Erythroblast (primary cell): Measurements from ENCODE around the gene ADGRV1.

Experiments used
- DNase-seq, 2 experiments: peaks; one replicate each; lab custom pipeline; 2025; lab: John Stamatoyannopoulos, UW
- GATA1 ChIP-seq: IDR thresholded peaks from 2 replicates; pipeline ENCODE4 v1.6.1; 2011; ENCODE audit warnings: low read depth, mild to moderate bottlenecking, control low read depth, low read length, moderate library complexity
- POLR2A ChIP-seq: IDR thresholded peaks from 2 replicates; pipeline ENCODE4 v1.6.1; 2011; ENCODE audit warnings: mild to moderate bottlenecking, low read length

ADGRV1 gene

GRCh38 chr5:90889325-90889600 is 330.7 kb downstream of the ADGRV1 start:
- no peak for DNase-seq
- no peak for TF ChIP-seq GATA1
- TF ChIP-seq POLR2A, result no peak

- TF ChIP-seq POLR2A, result no peak
- TF ChIP-seq GATA1, result no peak
- DNase-seq, result no peak
Measured at GRCh38 chr5:90890180-90890579, 331.6 kb downstream of the ADGRV1 start.

- DNase-seq, result no peak
- no peak for TF ChIP-seq GATA1
- no peak for TF ChIP-seq POLR2A
Measured at GRCh38 chr5:90894866-90895420, 336.3 kb downstream of the ADGRV1 start.

GRCh38 chr5:90897618-90898017 is 339.0 kb downstream of the ADGRV1 start:
- DNase-seq, result no peak
- TF ChIP-seq GATA1, result no peak
- TF ChIP-seq POLR2A, result no peak

GRCh38 chr5:90898326-90899013 is 339.9 kb downstream of the ADGRV1 start:
- TF ChIP-seq POLR2A (no peak), GATA1 (no peak)
- no peak for DNase-seq

GRCh38 chr5:90899014-90899604 is 340.5 kb downstream of the ADGRV1 start:
- DNase-seq, result no peak
- no peak for TF ChIP-seq GATA1
- TF ChIP-seq POLR2A, result no peak

GRCh38 chr5:90901261-90901660 is 342.7 kb downstream of the ADGRV1 start:
- TF ChIP-seq GATA1, result no peak
- no peak for TF ChIP-seq POLR2A

GRCh38 chr5:90902170-90902569 is 343.6 kb downstream of the ADGRV1 start:
- TF ChIP-seq POLR2A, result no peak
- no peak for DNase-seq

More at GRCh38 chr5:90901261-90901660, 342.7 kb downstream of the ADGRV1 start:
- no peak for DNase-seq

GRCh38 chr5:90902651-90903386 is 344.2 kb downstream of the ADGRV1 start:
- DNase-seq, result no peak
- TF ChIP-seq POLR2A (no peak), GATA1 (no peak)

- TF ChIP-seq POLR2A (no peak), GATA1 (no peak)
- DNase-seq, result no peak
Measured at GRCh38 chr5:90909101-90909503, 350.5 kb downstream of the ADGRV1 start.

- DNase-seq, result no peak
- TF ChIP-seq POLR2A (no peak), GATA1 (no peak)
Measured at GRCh38 chr5:90909940-90910339, 351.3 kb downstream of the ADGRV1 start.

- DNase-seq, result no peak
- TF ChIP-seq GATA1, result no peak
- no peak for TF ChIP-seq POLR2A
Measured at GRCh38 chr5:90911169-90911568, 352.6 kb downstream of the ADGRV1 start.

GRCh38 chr5:90912476-90912875 is 353.9 kb downstream of the ADGRV1 start:
- DNase-seq, result no peak
- TF ChIP-seq POLR2A, result no peak
- TF ChIP-seq GATA1, result no peak

- no peak for TF ChIP-seq GATA1
- TF ChIP-seq POLR2A, result no peak
- DNase-seq, result no peak
Measured at GRCh38 chr5:90915393-90915792, 356.8 kb downstream of the ADGRV1 start.
